ENCODE data around the gene ACTMAP. TPM values are rescaled to one million over a fixed set of nuclear protein-coding genes. Genes with fewer than 3 reads are reported as not detected.
A peak's percentile ranks its signal among the peaks of the same experiment; 100 is the strongest.

The ACTMAP gene
- total RNA-seq, 1 donor: 1.1 TPM

GRCh38 chr19:40717325-40717879 lies 32.9 kb downstream of the ACTMAP start:
- Histone ChIP-seq H3K79me2 (ENCODE audit: insufficient read depth, low read length) (peaks cover 63% of the 10 kb centered on the region), H3K36me3 (ENCODE audit: insufficient read depth, low read length) (peaks cover 6% of the 10 kb centered on the region), H3K9me3 (ENCODE audit: low read depth, low read length) (no peaks in the 10 kb centered on the region), H3K4me1 (ENCODE audit: insufficient read depth, low read length) (peaks cover 50% of the 10 kb centered on the region), H2AFZ (ENCODE audit: low read length) (peak overlapping the region; percentile 83), H4K20me1 (ENCODE audit: insufficient read depth, low read length) (peaks cover 7% of the 10 kb centered on the region), H3K4me3 (ENCODE audit: insufficient read depth, low read length) (peak overlapping the region; percentile 86), H3K27me3 (ENCODE audit: insufficient read depth, low read length) (no peaks in the 10 kb centered on the region), H3K27ac (ENCODE audit: low read depth, low read length) (peak overlapping the region; percentile 100), H3K4me2 (ENCODE audit: insufficient read depth, low read length) (peak overlapping the region; percentile 77)
- no peak for DNase-seq (ENCODE audit: insufficient read length, low spot score, missing footprints)
- TF ChIP-seq CTCF (IDR thresholded peaks at IDR 0.05; ENCODE audit: extremely low read depth, low read depth, low read length): no peak

GRCh38 chr19:40716482-40717324 lies 33.6 kb downstream of the ACTMAP start, which contains the start of the genes COQ8B and ITPKC:
TSS of gene COQ8B (minus strand) at chr19:40716886. CDS start at chr19:40714632, 2,254 bp downstream.
TSS of gene ITPKC (plus strand) at chr19:40717112. CDS start at chr19:40717136, 24 bp downstream.
- H3K36me3 ChIP-seq (ENCODE audit: insufficient read depth, low read length): peaks cover 6% of the 10 kb centered on the region
- DNase-seq (ENCODE audit: insufficient read length, low spot score, missing footprints): peak; percentile 99
- peaks cover 45% of the 10 kb centered on the region for H3K4me1 ChIP-seq (ENCODE audit: insufficient read depth, low read length)
- peak within 1 kb of the TSS; percentile 86 for H3K4me3 ChIP-seq (ENCODE audit: insufficient read depth, low read length)
- H3K4me2 ChIP-seq (ENCODE audit: insufficient read depth, low read length): peak within 1 kb of the TSS; percentile 77
- H4K20me1 ChIP-seq (ENCODE audit: insufficient read depth, low read length): peaks cover 4% of the 10 kb centered on the region
- peak within 1 kb of the TSS; percentile 84 for H2AFZ ChIP-seq (ENCODE audit: low read length)
- TF ChIP-seq CTCF (IDR thresholded peaks at IDR 0.05; ENCODE audit: extremely low read depth, low read depth, low read length): no peak
- H3K9me3 ChIP-seq (ENCODE audit: low read depth, low read length): no peaks in the 10 kb centered on the region
- peaks cover 57% of the 10 kb centered on the region for H3K79me2 ChIP-seq (ENCODE audit: insufficient read depth, low read length)
- H3K27me3 ChIP-seq (ENCODE audit: insufficient read depth, low read length): no peaks in the 10 kb centered on the region
- peak within 1 kb of the TSS; percentile 100 for H3K27ac ChIP-seq (ENCODE audit: low read depth, low read length)

- DNase-seq (ENCODE audit: insufficient read length, low spot score, missing footprints): no peak
- Histone ChIP-seq H3K36me3 (ENCODE audit: insufficient read depth, low read length) (peaks cover 6% of the 10 kb centered on the region), H3K27me3 (ENCODE audit: insufficient read depth, low read length) (no peaks in the 10 kb centered on the region), H3K4me1 (ENCODE audit: insufficient read depth, low read length) (peaks cover 45% of the 10 kb centered on the region), H3K4me2 (ENCODE audit: insufficient read depth, low read length) (peak overlapping the region; percentile 77), H3K79me2 (ENCODE audit: insufficient read depth, low read length) (peaks cover 50% of the 10 kb centered on the region), H3K4me3 (ENCODE audit: insufficient read depth, low read length) (peak overlapping the region; percentile 86), H4K20me1 (ENCODE audit: insufficient read depth, low read length) (peaks cover 4% of the 10 kb centered on the region), H2AFZ (ENCODE audit: low read length) (peak overlapping the region; percentile 84), H3K27ac (ENCODE audit: low read depth, low read length) (peak overlapping the region; percentile 100), H3K9me3 (ENCODE audit: low read depth, low read length) (no peaks in the 10 kb centered on the region)
- no peak for TF ChIP-seq CTCF (IDR thresholded peaks at IDR 0.05; ENCODE audit: extremely low read depth, low read depth, low read length)
These were observed 34.2 kb downstream of the ACTMAP start for GRCh38 chr19:40716031-40716481.
